GM12878 (cell line): ENCODE measurements around the gene TSPEAR. TPM values are rescaled to one million over a fixed set of nuclear protein-coding genes. Genes with fewer than 3 reads are reported as not detected.

Experiments used
- ATAC-seq: fragments of 200-7000 bp; cut with Tn5 transposase; 3 replicates; pipeline ENCODE4 v1.9.1; 2020; ENCODE audit warnings: mild to moderate bottlenecking, moderate library complexity
- BruUV-seq: library from RNA; stranded (reverse); fragments of 400-500 nt; replicated peaks from 2 replicates; lab custom pipeline; 2021; lab: Mats Ljungman, UMichigan
- CTCF ChIA-PET: fragments of 300-600 bp; sonication (Branson Sonifier 250); formaldehyde crosslinking; extraction: SDS; loops from one replicate; lab custom pipeline; 2021; ENCODE audit warnings: inconsistent platforms; lab: Yijun Ruan, JAX
- POLR2A ChIA-PET: fragments of 350-600 bp; formaldehyde crosslinking; extraction: SDS; loops from one replicate; lab custom pipeline; 2021; ENCODE audit warnings: inconsistent platforms; lab: Charles Lee
- RAD21 ChIA-PET: fragments of 300-600 bp; sonication (Branson Sonifier 250); formaldehyde crosslinking; loops from one replicate; lab custom pipeline; 2023; ENCODE audit warnings: antibody characterized with exemption; ENCODE audit not compliant: unreplicated experiment; lab: Charles Lee
- SMC1A ChIA-PET: fragments of 300-600 bp; sonication (Branson Sonifier 250); formaldehyde crosslinking; loops from one replicate; lab custom pipeline; 2023; ENCODE audit not compliant: unreplicated experiment, uncharacterized antibody; lab: Charles Lee
- DNase-seq: peaks from one replicate; pipeline ENCODE4 v3.0.0-alpha.2; 2011; ENCODE audit warnings: low read depth, low spot score
- FAIRE-seq: peaks from 3 replicates; lab custom pipeline; 2011; peaks lifted over from hg19 to GRCh38; lab: Jason Lieb, UNC
- H2AFZ ChIP-seq: 2 replicates; pipeline ENCODE4 v1.6.0; 2011; ENCODE audit warnings: low read depth, low read length, control low read depth; ENCODE audit not compliant: control insufficient read depth
- H3K27ac ChIP-seq: 2 replicates; pipeline ENCODE4 v1.5.1; 2011; ENCODE audit warnings: control low read depth; ENCODE audit not compliant: control insufficient read depth, insufficient read depth
- H3K27me3 ChIP-seq, 2 experiments: replicated peaks in 1 of 2; 2 replicates each; pipeline versions ENCODE4 v1.6.0 to v1.6.1; 2011; ENCODE audit warnings: low read length in 1 of 2; ENCODE audit not compliant: control insufficient read depth in 2 of 2, insufficient read depth in 2 of 2
- H3K36me3 ChIP-seq, 2 experiments: 2 replicates each; pipeline ENCODE4 v1.5.1; 2011; ENCODE audit warnings: low read length in 1 of 2; ENCODE audit not compliant: control insufficient read depth in 2 of 2, insufficient read depth in 2 of 2
- H3K4me1 ChIP-seq: 2 replicates; pipeline ENCODE4 v1.6.1; 2011; ENCODE audit warnings: mild to moderate bottlenecking, low read length, moderate library complexity, mixed read lengths; ENCODE audit not compliant: control insufficient read depth, insufficient read depth
- H3K4me2 ChIP-seq: 2 replicates; pipeline ENCODE4 v1.6.0; 2011; ENCODE audit warnings: control low read depth; ENCODE audit not compliant: control insufficient read depth, insufficient read depth
- H3K4me3 ChIP-seq: fragments of 200-600 bp; sonication (generic); 2 replicates; pipeline ENCODE4 v1.5.1; 2016
- H3K79me2 ChIP-seq: 2 replicates; pipeline ENCODE4 v1.6.0; 2011; ENCODE audit warnings: low read length; ENCODE audit not compliant: control insufficient read depth, insufficient read depth
- H3K9ac ChIP-seq: 2 replicates; pipeline ENCODE4 v1.8.0; 2011; ENCODE audit warnings: low read length, control low read depth, mixed read lengths; ENCODE audit not compliant: control insufficient read depth, insufficient read depth
- H3K9me3 ChIP-seq: replicated peaks from 3 replicates; pipeline ENCODE4 v1.5.1; 2011; ENCODE audit warnings: mild to moderate bottlenecking, low read length; ENCODE audit not compliant: control insufficient read depth, insufficient read depth
- H4K20me1 ChIP-seq: 2 replicates; pipeline ENCODE4 v1.6.0; 2011; ENCODE audit not compliant: control insufficient read depth, insufficient read depth
- BCL11A ChIP-seq: IDR thresholded peaks from 2 replicates; pipeline ENCODE4 v1.6.1; 2011; ENCODE audit warnings: low read depth, low read length
- CREM ChIP-seq: IDR thresholded peaks from 2 replicates; pipeline ENCODE4 v1.6.1; 2014; ENCODE audit warnings: antibody characterized with exemption, low read depth
- FOS ChIP-seq: IDR thresholded peaks from 3 replicates; pipeline ENCODE4 v1.6.1; 2011; ENCODE audit warnings: borderline replicate concordance; ENCODE audit not compliant: insufficient read length; ENCODE audit errors: extremely low read depth
- JUNB ChIP-seq: IDR thresholded peaks from 2 replicates; pipeline ENCODE4 v1.6.1; 2016; ENCODE audit warnings: antibody characterized with exemption, mild to moderate bottlenecking
- JUND ChIP-seq: IDR thresholded peaks from 2 replicates; pipeline ENCODE4 v1.6.1; 2012; ENCODE audit warnings: low read depth, mild to moderate bottlenecking, low read length, improper control_type of control experiment, moderate library complexity
- MYB ChIP-seq: fragments of 150-350 bp; IDR thresholded peaks from 2 replicates; pipeline ENCODE4 v1.6.1; 2014; ENCODE audit warnings: mild to moderate bottlenecking, low read depth, low read length, borderline replicate concordance
- NR2C2 ChIP-seq: IDR thresholded peaks from 2 replicates; pipeline ENCODE4 v1.6.1; 2011; ENCODE audit warnings: borderline replicate concordance, low read depth; ENCODE audit not compliant: control insufficient read depth, insufficient read length
- PKNOX1 ChIP-seq: fragments of 450-650 bp; IDR thresholded peaks from 2 replicates; pipeline ENCODE4 v1.6.1; 2016; ENCODE audit warnings: mild to moderate bottlenecking
- SREBF1 ChIP-seq: IDR thresholded peaks from 2 replicates; pipeline ENCODE4 v1.6.1; 2012; ENCODE audit warnings: mild to moderate bottlenecking, low read length
- ZBTB33 ChIP-seq: fragments of 450-650 bp; IDR thresholded peaks from 2 replicates; pipeline ENCODE4 v1.6.1; 2017; ENCODE audit warnings: mild to moderate bottlenecking
- ZNF217 ChIP-seq: fragments of 450-650 bp; IDR thresholded peaks from 2 replicates; pipeline ENCODE4 v1.6.1; 2017; ENCODE audit warnings: antibody characterized with exemption, mild to moderate bottlenecking
- WGBS: methylation state at CpG from one replicate; pipeline ENCODE4 v1.1.6; 2016; ENCODE audit warnings: low lambda C conversion rate; ENCODE audit not compliant: insufficient replicate concordance, insufficient coverage; ENCODE audit errors: missing lambda C conversion rate; 5-methylcytosine and 5-hydroxymethylcytosine counted together
- in situ Hi-C: fragments of 300-500 bp; cut with MboI; formaldehyde crosslinking; loops from 9 replicates; pipeline ENCODE4 v1.14.3; 2018; ENCODE audit warnings: mixed read lengths
- intact Hi-C: fragments of 100-400 bp; cut with micrococcal nuclease; formaldehyde crosslinking; loops from one replicate; pipeline ENCODE4 v1.14.2; 2022; ENCODE audit not compliant: unreplicated experiment
- polyA plus RNA-seq, 11 experiments: library from polyadenylated mRNA; depleted of rRNA in 4 of 11; unstranded in 6 of 11; stranded (reverse) in 5 of 11; fragments of >200 nt; fragmentation: Nextera tagmentation in 4 of 11; fragmentation: Illumina TruSeq in 1 of 11; extraction: Ambion mirVana in 4 of 11; extraction: Trizol in 1 of 11; gene quantifications; 1 replicate in 1 of 11; 2 replicates in 10 of 11; pipeline versions ENCODE4 v1.2.1 to v1.2.3, GENCODE V29; 2011 to 2016; ENCODE audit warnings: inconsistent platforms in 2 of 11, missing spikeins in 2 of 11, low read depth in 1 of 11
- total RNA-seq, 4 experiments: library from RNA; depleted of rRNA in 3 of 4; stranded (reverse); fragments of >200 nt in 3 of 4; fragmentation: Illumina TruSeq in 1 of 4; extraction: Trizol in 1 of 4; gene quantifications; 2 replicates each; pipeline versions ENCODE4 v1.2.1 to v1.2.3, GENCODE V29; 2013 to 2021

TSPEAR gene
- total and polyA plus RNA-seq, 10 of the 15 experiments (the other 5 are each of a cell fraction or from before 2014, with no cell fraction given): not detected

- H3K4me3 ChIP-seq: no peak within 1 kb of the TSS
- POLR2A ChIA-PET: no interaction called here
- H3K4me2 ChIP-seq: no peak within 1 kb of the TSS
- no peak for FAIRE-seq
- RAD21 ChIA-PET: no interaction called here
- CTCF ChIA-PET: no interaction called here
- no peak within 1 kb of the TSS for H2AFZ ChIP-seq
- no peak for ATAC-seq
- H4K20me1 ChIP-seq: no peaks in the 10 kb centered on the region
- WGBS: 35% methylated on average over 7 of the region's 7 CpGs
- DNase-seq: no peak
- no peaks in the 10 kb centered on the region for H3K79me2 ChIP-seq
- H3K9ac ChIP-seq: no peak within 1 kb of the TSS
- SMC1A ChIA-PET: no interaction called here
- intact Hi-C loops (no loop called here), in situ Hi-C loops (no loop called here)
- H3K27ac ChIP-seq: no peak within 1 kb of the TSS
- H3K4me1 ChIP-seq: no peaks in the 10 kb centered on the region
- no peaks in the 10 kb centered on the region for H3K36me3 ChIP-seq
- no TSS peak for BruUV-seq
- no peaks in the 10 kb centered on the region for H3K27me3 ChIP-seq
- H3K9me3 ChIP-seq: peaks cover 10% of the 10 kb centered on the region; the same call in 1 of the 3 replicates
- no peak for TF ChIP-seq BCL11A
These were observed 84.7 kb downstream of the TSPEAR start, which contains the start of gene KRTAP10-9 for GRCh38 chr21:44626673-44627143. Gene KRTAP10-9, plus strand, starts transcription at chr21:44627093. Its CDS starts 79 bp downstream, at chr21:44627172.

GRCh38 chr21:44626262-44626661, 85.1 kb downstream of the TSPEAR start:
- FAIRE-seq: no peak

More at GRCh38 chr21:44626262-44626661, 85.1 kb downstream of the TSPEAR start:
- Histone ChIP-seq H3K4me1 (no peaks in the 10 kb centered on the region), H3K9ac (no peak overlapping the region), H2AFZ (no peak overlapping the region), H3K4me2 (no peak overlapping the region), H3K27ac (no peak overlapping the region), H3K4me3 (no peak overlapping the region), H3K9me3 (peaks cover 10% of the 10 kb centered on the region; the same call in 1 of the 3 replicates), H4K20me1 (no peaks in the 10 kb centered on the region), H3K79me2 (no peaks in the 10 kb centered on the region), H3K36me3 (no peaks in the 10 kb centered on the region), H3K27me3 (no peaks in the 10 kb centered on the region)
- POLR2A ChIA-PET: no interaction called here
- TF ChIP-seq ZBTB33 (no peak), MYB (no peak), JUNB (no peak), CREM (no peak), ZNF217 (no peak), NR2C2 (no peak), FOS (no peak), PKNOX1 (no peak), SREBF1 (no peak), JUND (no peak)
- in situ Hi-C loops (no loop called here), intact Hi-C loops (no loop called here)
- DNase-seq: no peak
- 39% methylated on average over 10 of the region's 10 CpGs for WGBS
- no TSS peak for BruUV-seq
- CTCF ChIA-PET: no interaction called here
- ATAC-seq: no peak
- RAD21 ChIA-PET: no interaction called here
- SMC1A ChIA-PET: no interaction called here
